Measurements from ENCODE around the gene MED13. TPM values are rescaled to one million over a fixed set of nuclear protein-coding genes. Genes with fewer than 3 reads are reported as not detected.

The MED13 gene
- total and polyA plus RNA-seq, 3 experiments from 2014 or later = 3.4 to 63.3 (median 61.2) TPM

GRCh38 chr17:62101515-62101914 lies 36.4 kb upstream of the MED13 start:
- Histone ChIP-seq H3K4me3 (ENCODE audit: low read length) (no peak overlapping the region), H3K27ac (ENCODE audit: low read depth, low read length) (no peak overlapping the region), H3K36me3 (ENCODE audit: insufficient read depth, low read length) (no peaks in the 10 kb centered on the region), H3K27me3 (ENCODE audit: insufficient read depth, low read length, poor library complexity, severe bottlenecking) (no peaks in the 10 kb centered on the region), H3K4me1 (ENCODE audit: insufficient read depth, low read length) (no peaks in the 10 kb centered on the region), H3K9me3 (ENCODE audit: low read length) (no peaks in the 10 kb centered on the region)
- Mint-ChIP-seq H3K4me3 (no peak overlapping the region), H3K27me3 (peaks cover 0 to 3% of the 10 kb centered on the region in 2 donors), H3K36me3 (no peaks in the 10 kb centered on the region), H3K4me1 (peaks cover 9 to 11% (median 10%) of the 10 kb centered on the region in 3 donors), H3K9me3 (no peaks in the 10 kb centered on the region), H3K27ac (no peak overlapping the region)
- no peak for DNase-seq
- POLR2A ChIA-PET = no interaction called here
- CTCF ChIA-PET = no interaction called here

GRCh38 chr17:62101090-62101489 lies 36.0 kb upstream of the MED13 start:
- Histone ChIP-seq H3K27me3 (ENCODE audit: insufficient read depth, low read length, poor library complexity, severe bottlenecking) (no peaks in the 10 kb centered on the region), H3K27ac (ENCODE audit: low read depth, low read length) (no peak overlapping the region), H3K36me3 (ENCODE audit: insufficient read depth, low read length) (no peaks in the 10 kb centered on the region), H3K4me1 (ENCODE audit: insufficient read depth, low read length) (no peaks in the 10 kb centered on the region), H3K9me3 (ENCODE audit: low read length) (no peaks in the 10 kb centered on the region), H3K4me3 (ENCODE audit: low read length) (no peak overlapping the region)
- H3K27me3 Mint-ChIP-seq = peaks cover 0 to 3% of the 10 kb centered on the region in 2 donors
- no peak overlapping the region for H3K4me3 Mint-ChIP-seq
- no peaks in the 10 kb centered on the region for H3K36me3 Mint-ChIP-seq
- H3K9me3 Mint-ChIP-seq = no peaks in the 10 kb centered on the region
- no peak overlapping the region for H3K27ac Mint-ChIP-seq
- peaks cover 9 to 11% (median 10%) of the 10 kb centered on the region in 3 donors for H3K4me1 Mint-ChIP-seq
- ChIA-PET CTCF (no interaction called here), POLR2A (no interaction called here)
- no peak for DNase-seq

- H3K36me3 ChIP-seq (ENCODE audit: insufficient read depth, low read length) = no peaks in the 10 kb centered on the region
- no peak for DNase-seq
These were observed 35.0 kb upstream of the MED13 start for GRCh38 chr17:62100055-62100454.

GRCh38 chr17:62099532-62099931 lies 34.5 kb upstream of the MED13 start:
- no peaks in the 10 kb centered on the region for H3K27me3 ChIP-seq (ENCODE audit: insufficient read depth, low read length, poor library complexity, severe bottlenecking)
- no peaks in the 10 kb centered on the region for H3K9me3 ChIP-seq (ENCODE audit: low read length)
- no peak overlapping the region for H3K27ac ChIP-seq (ENCODE audit: low read depth, low read length)
- DNase-seq = no peak
- H3K4me1 ChIP-seq (ENCODE audit: insufficient read depth, low read length) = no peaks in the 10 kb centered on the region
- Mint-ChIP-seq H3K9me3 (no peaks in the 10 kb centered on the region), H3K27ac (peak overlapping the region in 3 of 8 donors; percentile 17 to 82 (median 78)), H3K4me1 (peaks cover 9 to 11% (median 10%) of the 10 kb centered on the region in 3 donors), H3K4me3 (peak overlapping the region in 1 of 7 donors; percentile 4), H3K36me3 (no peaks in the 10 kb centered on the region), H3K27me3 (no peaks in the 10 kb centered on the region)
- H3K36me3 ChIP-seq (ENCODE audit: insufficient read depth, low read length) = no peaks in the 10 kb centered on the region
- H3K4me3 ChIP-seq (ENCODE audit: low read length) = no peak overlapping the region
- POLR2A ChIA-PET = no interaction called here
- CTCF ChIA-PET = no interaction called here

More at GRCh38 chr17:62100055-62100454, 35.0 kb upstream of the MED13 start:
- CTCF ChIA-PET = no interaction called here
- Mint-ChIP-seq H3K36me3 (no peaks in the 10 kb centered on the region), H3K4me1 (peaks cover 9 to 11% (median 10%) of the 10 kb centered on the region in 3 donors), H3K27me3 (no peaks in the 10 kb centered on the region), H3K4me3 (no peak overlapping the region), H3K9me3 (no peaks in the 10 kb centered on the region), H3K27ac (peak overlapping the region in 3 of 8 donors; percentile 9 to 82 (median 60))
- H3K27me3 ChIP-seq (ENCODE audit: insufficient read depth, low read length, poor library complexity, severe bottlenecking) = no peaks in the 10 kb centered on the region
- POLR2A ChIA-PET = no interaction called here
- H3K9me3 ChIP-seq (ENCODE audit: low read length) = no peaks in the 10 kb centered on the region
- no peaks in the 10 kb centered on the region for H3K4me1 ChIP-seq (ENCODE audit: insufficient read depth, low read length)
- no peak overlapping the region for H3K27ac ChIP-seq (ENCODE audit: low read depth, low read length)
- no peak overlapping the region for H3K4me3 ChIP-seq (ENCODE audit: low read length)

- DNase-seq = no peak
- H3K27me3 Mint-ChIP-seq = no peaks in the 10 kb centered on the region
- Histone ChIP-seq H3K27ac (ENCODE audit: low read depth, low read length) (no peak overlapping the region), H3K36me3 (ENCODE audit: insufficient read depth, low read length) (no peaks in the 10 kb centered on the region), H3K4me1 (ENCODE audit: insufficient read depth, low read length) (no peaks in the 10 kb centered on the region), H3K27me3 (ENCODE audit: insufficient read depth, low read length, poor library complexity, severe bottlenecking) (no peaks in the 10 kb centered on the region), H3K4me3 (ENCODE audit: low read length) (no peak overlapping the region), H3K9me3 (ENCODE audit: low read length) (no peaks in the 10 kb centered on the region)
- POLR2A ChIA-PET = no interaction called here
- no peaks in the 10 kb centered on the region for H3K9me3 Mint-ChIP-seq
- H3K4me1 Mint-ChIP-seq = peaks cover 9 to 11% (median 10%) of the 10 kb centered on the region in 3 donors
- CTCF ChIA-PET = no interaction called here
- no peaks in the 10 kb centered on the region for H3K36me3 Mint-ChIP-seq
- peak overlapping the region in 1 of 7 donors; percentile 13 for H3K4me3 Mint-ChIP-seq
- H3K27ac Mint-ChIP-seq = peak overlapping the region in 7 of 8 donors; percentile 31 to 79 (median 66)
These were observed 33.6 kb upstream of the MED13 start for GRCh38 chr17:62098623-62099231.

- Mint-ChIP-seq H3K9me3 (no peaks in the 10 kb centered on the region), H3K4me3 (no peak overlapping the region), H3K36me3 (no peaks in the 10 kb centered on the region), H3K4me1 (peaks cover 9 to 11% (median 10%) of the 10 kb centered on the region in 3 donors), H3K27ac (no peak overlapping the region), H3K27me3 (no peaks in the 10 kb centered on the region)
- Histone ChIP-seq H3K4me1 (ENCODE audit: insufficient read depth, low read length) (no peaks in the 10 kb centered on the region), H3K9me3 (ENCODE audit: low read length) (no peaks in the 10 kb centered on the region), H3K27me3 (ENCODE audit: insufficient read depth, low read length, poor library complexity, severe bottlenecking) (no peaks in the 10 kb centered on the region), H3K4me3 (ENCODE audit: low read length) (no peak overlapping the region), H3K36me3 (ENCODE audit: insufficient read depth, low read length) (no peaks in the 10 kb centered on the region), H3K27ac (ENCODE audit: low read depth, low read length) (no peak overlapping the region)
- POLR2A ChIA-PET = no interaction called here
- no peak for DNase-seq
- CTCF ChIA-PET = no interaction called here
These were observed 31.3 kb upstream of the MED13 start for GRCh38 chr17:62096401-62096670.

GRCh38 chr17:62094175-62094574 lies 29.1 kb upstream of the MED13 start:
- no peak overlapping the region for H3K27ac ChIP-seq (ENCODE audit: low read depth, low read length)
- H3K27me3 Mint-ChIP-seq = peaks cover 0 to 3% of the 10 kb centered on the region in 2 donors
- H3K9me3 ChIP-seq (ENCODE audit: low read length) = no peaks in the 10 kb centered on the region
- no peaks in the 10 kb centered on the region for H3K4me1 ChIP-seq (ENCODE audit: insufficient read depth, low read length)
- no peaks in the 10 kb centered on the region for H3K36me3 ChIP-seq (ENCODE audit: insufficient read depth, low read length)
- H3K4me1 Mint-ChIP-seq = peaks cover 8 to 9% (median 9%) of the 10 kb centered on the region in 3 donors
- no peak overlapping the region for H3K27ac Mint-ChIP-seq
- no peaks in the 10 kb centered on the region for H3K9me3 Mint-ChIP-seq
- POLR2A ChIA-PET = no interaction called here
- CTCF ChIA-PET = no interaction called here
- H3K36me3 Mint-ChIP-seq = no peaks in the 10 kb centered on the region
- no peak overlapping the region for H3K4me3 Mint-ChIP-seq
- H3K27me3 ChIP-seq (ENCODE audit: insufficient read depth, low read length, poor library complexity, severe bottlenecking) = no peaks in the 10 kb centered on the region
- no peak overlapping the region for H3K4me3 ChIP-seq (ENCODE audit: low read length)
- DNase-seq = no peak

- H3K9me3 ChIP-seq (ENCODE audit: low read length) = no peaks in the 10 kb centered on the region
- no peak for DNase-seq
- Mint-ChIP-seq H3K4me1 (peaks cover under 1 to 2% (median 2%) of the 10 kb centered on the region in 3 donors), H3K27ac (no peak overlapping the region), H3K27me3 (peaks cover 0 to 3% of the 10 kb centered on the region in 2 donors), H3K4me3 (no peak overlapping the region), H3K36me3 (no peaks in the 10 kb centered on the region), H3K9me3 (no peaks in the 10 kb centered on the region)
- ChIA-PET POLR2A (no interaction called here), CTCF (no interaction called here)
- H3K4me3 ChIP-seq (ENCODE audit: low read length) = no peak overlapping the region
- no peaks in the 10 kb centered on the region for H3K27me3 ChIP-seq (ENCODE audit: insufficient read depth, low read length, poor library complexity, severe bottlenecking)
- H3K27ac ChIP-seq (ENCODE audit: low read depth, low read length) = no peak overlapping the region
- no peaks in the 10 kb centered on the region for H3K36me3 ChIP-seq (ENCODE audit: insufficient read depth, low read length)
- no peaks in the 10 kb centered on the region for H3K4me1 ChIP-seq (ENCODE audit: insufficient read depth, low read length)
These were observed 28.4 kb upstream of the MED13 start for GRCh38 chr17:62093188-62094155.
